ENCODE measurements around the gene LRP1.
"Not testable (repeated sequence)": the region's sequence is repeated elsewhere in the genome, so short reads cannot be mapped to it uniquely, and the experiment has no call there.

Gene LRP1

GRCh38 chr12:57111031-57111734 lies 17.1 kb upstream of the LRP1 start, which contains the start of gene STAT6:
Gene STAT6, minus strand, starts transcription at chr12:57111362. Its CDS starts 3,084 bp downstream, at chr12:57108278.
- Mint-ChIP-seq H3K27me3 (peaks cover 5% of the 10 kb centered on the region), H3K27ac (peak within 1 kb of the TSS; percentile 94), H3K36me3 (peaks cover 29% of the 10 kb centered on the region), H3K4me1 (peaks cover 50% of the 10 kb centered on the region), H3K4me3 (peak within 1 kb of the TSS; percentile 82), H3K9me3 (no peaks in the 10 kb centered on the region)
- CTCF ChIA-PET, result interaction anchor here (0.5 to 5.7 kb wide), 35 partner anchors 8 to 770 kb away, joined by 3 to 116 read pairs (median 6); partner anchors contain the start of genes LRP1, NAB2, NEMP1 and TAC3
- DNase-seq, result peak; percentile 94

DNA sequence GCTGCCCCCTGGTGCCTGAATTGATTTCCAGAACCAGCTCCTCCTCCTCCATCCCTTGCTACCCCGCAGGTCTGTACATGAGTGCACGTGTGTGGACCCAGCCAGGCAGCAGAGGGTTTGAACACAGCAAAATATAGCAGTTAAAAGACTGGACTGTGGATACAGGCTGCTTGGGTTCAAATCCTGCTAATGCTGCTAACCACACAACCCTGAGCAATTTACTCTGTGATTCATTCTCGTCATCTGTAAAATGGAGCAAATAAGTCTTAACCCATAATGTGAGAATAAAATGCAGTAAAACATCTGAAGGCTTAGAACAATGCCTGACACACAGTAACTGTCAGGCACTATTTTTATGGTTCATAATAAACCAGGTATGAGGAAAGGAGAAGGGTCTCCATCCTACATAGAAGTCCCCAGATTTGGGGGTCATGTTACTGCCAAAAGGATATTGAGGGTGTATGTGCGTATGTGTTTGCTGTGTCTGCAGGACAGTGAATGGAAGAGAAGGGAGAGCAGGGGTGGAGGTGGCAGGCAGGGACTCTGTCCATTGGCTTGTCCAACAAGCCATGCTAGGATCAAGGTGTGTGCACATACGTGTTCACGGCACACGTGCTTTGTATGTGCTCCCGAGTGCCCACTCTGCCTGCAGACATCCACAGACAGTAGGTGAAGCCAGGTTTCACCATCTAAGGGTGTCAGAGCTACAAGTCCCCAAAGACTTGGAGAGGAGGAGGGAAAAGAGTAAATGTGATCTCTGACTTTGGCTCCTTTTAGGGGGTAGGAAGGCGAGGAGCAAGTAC lies 15.6 kb upstream of the LRP1 start:
- H3K4me1 Mint-ChIP-seq, result peaks cover 39% of the 10 kb centered on the region
- no peak for DNase-seq
- peak overlapping the region; percentile 82 for H3K4me3 Mint-ChIP-seq
- H3K36me3 Mint-ChIP-seq, result peaks cover 16% of the 10 kb centered on the region
- CTCF ChIA-PET, result interaction anchor here (0.6 to 5.7 kb wide), 38 partner anchors 9 to 587 kb away, joined by 3 to 116 read pairs (median 5); partner anchors contain the start of genes HSD17B6, LRP1, NAB2 and NEMP1
- peaks cover 15% of the 10 kb centered on the region for H3K27me3 Mint-ChIP-seq
- H3K27ac Mint-ChIP-seq, result peak overlapping the region; percentile 94
- H3K9me3 Mint-ChIP-seq, result no peaks in the 10 kb centered on the region

DNA sequence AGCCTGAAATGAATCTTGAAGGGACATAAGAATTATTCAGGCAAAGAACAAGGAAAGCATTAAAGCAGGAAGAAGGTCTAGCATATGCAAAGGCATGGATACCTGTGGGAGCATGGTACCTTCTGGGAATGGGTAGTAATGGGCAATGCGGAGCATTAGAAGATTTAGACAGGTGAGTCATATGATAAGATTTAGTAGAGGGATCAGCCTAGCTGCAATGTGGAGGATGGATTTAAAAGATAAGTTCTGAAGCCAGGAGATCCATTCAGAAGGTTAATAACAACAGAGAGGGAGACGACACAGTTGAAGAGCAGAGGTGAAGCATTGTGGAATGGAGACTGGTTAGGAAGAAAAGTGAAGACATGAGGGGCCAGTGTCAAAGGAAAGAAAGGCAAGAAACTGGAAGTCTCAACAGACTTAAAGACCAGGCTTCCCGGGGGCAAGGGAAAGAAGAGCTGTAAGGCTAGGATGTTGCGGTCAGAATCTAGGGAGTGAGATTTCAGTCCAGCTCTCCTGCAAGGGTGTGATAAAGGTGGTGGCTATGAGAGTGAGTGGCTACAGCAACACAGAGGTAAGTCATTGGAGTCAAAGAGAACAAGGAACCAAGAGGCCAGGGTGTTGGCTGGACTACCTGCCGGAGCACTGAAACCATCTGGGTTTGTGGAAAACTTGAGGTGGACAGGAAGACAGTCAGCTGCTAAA lies 11.6 kb upstream of the LRP1 start:
- no peaks in the 10 kb centered on the region for H3K9me3 Mint-ChIP-seq
- H3K27ac Mint-ChIP-seq, result no peak overlapping the region
- H3K4me1 Mint-ChIP-seq, result peaks cover 17% of the 10 kb centered on the region
- no peak overlapping the region for H3K4me3 Mint-ChIP-seq
- DNase-seq, result no peak
- H3K27me3 Mint-ChIP-seq, result peaks cover 15% of the 10 kb centered on the region
- CTCF ChIA-PET, result interaction anchor here (0.6 to 2.4 kb wide), 7 partner anchors 8 to 359 kb away, joined by 3 to 15 read pairs (median 5); no protein-coding TSS in a partner anchor
- no peaks in the 10 kb centered on the region for H3K36me3 Mint-ChIP-seq

DNA sequence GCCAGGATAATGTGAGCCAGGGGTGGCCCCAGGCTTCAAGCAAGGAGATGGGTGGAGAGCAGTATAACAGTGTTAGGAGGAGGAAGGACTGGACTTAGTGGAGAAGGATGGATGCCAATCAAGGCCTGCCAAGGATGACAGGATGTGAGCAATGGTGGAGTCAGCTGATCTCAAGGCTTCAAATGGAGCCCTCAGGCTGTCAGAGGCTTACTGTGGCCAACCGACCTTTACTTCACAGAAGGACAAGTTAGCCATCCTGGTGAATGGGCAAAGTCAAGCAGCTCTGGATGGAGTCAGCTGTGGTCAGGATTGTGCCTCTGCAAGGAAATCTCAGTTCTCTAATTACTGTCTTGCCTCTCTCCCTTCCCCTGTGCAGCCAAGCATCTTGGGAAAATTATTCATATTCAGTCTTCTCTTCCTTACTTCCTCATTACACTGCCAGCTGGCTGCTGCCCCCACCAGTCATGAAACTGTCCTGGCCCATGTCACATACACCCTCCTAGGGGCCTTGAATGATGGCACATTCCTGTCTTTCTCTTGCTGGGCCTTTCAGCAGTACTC lies 9.5 kb upstream of the LRP1 start:
- no peak overlapping the region for H3K4me3 Mint-ChIP-seq
- peaks cover 17% of the 10 kb centered on the region for H3K27me3 Mint-ChIP-seq
- H3K4me1 Mint-ChIP-seq, result peaks cover 2% of the 10 kb centered on the region
- no peaks in the 10 kb centered on the region for H3K36me3 Mint-ChIP-seq
- no peak overlapping the region for H3K27ac Mint-ChIP-seq
- CTCF ChIA-PET, result interaction anchor here (2.2 to 3.0 kb wide), 2 partner anchors 27 to 50 kb away, joined by 5 to 9 read pairs; no protein-coding TSS in a partner anchor
- H3K9me3 Mint-ChIP-seq, result peaks cover 4% of the 10 kb centered on the region
- DNase-seq, result no peak

GRCh38 chr12:57119294-57120085 lies 8.8 kb upstream of the LRP1 start:
- CTCF ChIA-PET, result interaction anchor here (2.2 to 5.2 kb wide), 3 partner anchors 7 to 50 kb away, joined by 5 to 40 read pairs (median 9); partner anchors contain the start of gene STAT6
- H3K27ac Mint-ChIP-seq, result no peak overlapping the region
- H3K27me3 Mint-ChIP-seq, result peaks cover 22% of the 10 kb centered on the region
- H3K4me1 Mint-ChIP-seq, result peaks cover 4% of the 10 kb centered on the region
- no peaks in the 10 kb centered on the region for H3K36me3 Mint-ChIP-seq
- no peak overlapping the region for H3K4me3 Mint-ChIP-seq
- DNase-seq, result no peak
- H3K9me3 Mint-ChIP-seq, result peaks cover 7% of the 10 kb centered on the region

GRCh38 chr12:57120718-57121117 lies 7.6 kb upstream of the LRP1 start:
- DNase-seq, H3K4me3 Mint-ChIP-seq, H3K27ac Mint-ChIP-seq, H3K4me1 Mint-ChIP-seq, H3K36me3 Mint-ChIP-seq, H3K9me3 Mint-ChIP-seq: not testable (repeated sequence)
- CTCF ChIA-PET, result interaction anchor here (1.1 to 10.6 kb wide), 6 partner anchors 8 to 63 kb away, joined by 4 to 151 read pairs (median 7); partner anchors contain the start of gene STAT6
- peaks cover 32% of the 10 kb centered on the region for H3K27me3 Mint-ChIP-seq

DNA sequence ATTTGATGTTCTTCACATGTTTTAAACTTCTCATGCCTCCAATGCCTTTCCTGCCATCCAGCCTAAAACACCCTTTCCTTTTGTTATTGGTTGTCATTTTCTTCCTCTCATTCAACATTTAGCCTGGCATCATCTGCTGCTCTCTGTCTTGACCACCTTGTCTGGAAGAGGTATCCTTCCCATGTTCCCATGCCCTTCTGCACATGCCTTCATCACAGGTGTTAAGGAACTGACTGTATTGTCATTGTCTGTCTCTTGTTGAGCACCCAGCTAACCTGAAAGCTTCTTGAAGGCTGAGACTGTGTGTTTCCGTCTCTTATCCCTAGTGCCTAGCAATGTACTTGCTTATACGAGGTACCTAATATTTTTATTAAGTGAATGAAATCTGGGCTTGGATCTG lies 4.5 kb upstream of the LRP1 start:
- Mint-ChIP-seq H3K9me3 (peaks cover 7% of the 10 kb centered on the region), H3K36me3 (no peaks in the 10 kb centered on the region), H3K4me3 (no peak overlapping the region), H3K27ac (no peak overlapping the region), H3K4me1 (peaks cover 13% of the 10 kb centered on the region), H3K27me3 (peaks cover 52% of the 10 kb centered on the region)
- CTCF ChIA-PET, result interaction anchor here (0.7 to 10.6 kb wide), 24 partner anchors 8 to 138 kb away, joined by 3 to 151 read pairs (median 4); partner anchors contain the start of genes STAC3 and STAT6
- no peak for DNase-seq

GRCh38 chr12:57124261-57124877 lies 3.9 kb upstream of the LRP1 start:
- CTCF ChIA-PET, result interaction anchor here (0.6 to 10.6 kb wide), 25 partner anchors 9 to 137 kb away, joined by 3 to 151 read pairs (median 4); partner anchors contain the start of genes STAC3 and STAT6
- peak; percentile 85 for DNase-seq
- peaks cover 57% of the 10 kb centered on the region for H3K27me3 Mint-ChIP-seq
- peaks cover 11% of the 10 kb centered on the region for H3K4me1 Mint-ChIP-seq
- no peaks in the 10 kb centered on the region for H3K36me3 Mint-ChIP-seq
- no peak overlapping the region for H3K27ac Mint-ChIP-seq
- peaks cover 7% of the 10 kb centered on the region for H3K9me3 Mint-ChIP-seq
- H3K4me3 Mint-ChIP-seq, result no peak overlapping the region

GRCh38 chr12:57126061-57126460 lies 2.2 kb upstream of the LRP1 start:
- Mint-ChIP-seq H3K4me1 (peaks cover 16% of the 10 kb centered on the region), H3K27ac (no peak overlapping the region), H3K9me3 (peaks cover 7% of the 10 kb centered on the region), H3K36me3 (no peaks in the 10 kb centered on the region), H3K27me3 (peaks cover 74% of the 10 kb centered on the region), H3K4me3 (no peak overlapping the region)
- CTCF ChIA-PET, result interaction anchor here (1.0 to 10.6 kb wide), 8 partner anchors 10 to 125 kb away, joined by 3 to 151 read pairs (median 10); no protein-coding TSS in a partner anchor
- DNase-seq, result no peak

GRCh38 chr12:57126561-57126960 lies 1.7 kb upstream of the LRP1 start:
- Mint-ChIP-seq H3K27me3 (peaks cover 79% of the 10 kb centered on the region), H3K9me3 (peaks cover 7% of the 10 kb centered on the region), H3K36me3 (no peaks in the 10 kb centered on the region), H3K27ac (no peak overlapping the region), H3K4me3 (no peak overlapping the region), H3K4me1 (peaks cover 16% of the 10 kb centered on the region)
- CTCF ChIA-PET, result interaction anchor here (0.7 to 10.6 kb wide), 8 partner anchors 15 to 125 kb away, joined by 3 to 151 read pairs (median 8); partner anchors contain the start of gene STAT6
- no peak for DNase-seq

- Mint-ChIP-seq H3K4me1 (peaks cover 16% of the 10 kb centered on the region), H3K4me3 (peak overlapping the region; percentile 82), H3K27ac (no peak overlapping the region), H3K9me3 (peaks cover 7% of the 10 kb centered on the region), H3K36me3 (no peaks in the 10 kb centered on the region), H3K27me3 (peaks cover 86% of the 10 kb centered on the region)
- CTCF ChIA-PET, result interaction anchor here (0.7 to 10.6 kb wide), 8 partner anchors 15 to 126 kb away, joined by 3 to 151 read pairs (median 8); partner anchors contain the start of gene STAT6
- peak; percentile 62 for DNase-seq
Measured at GRCh38 chr12:57127101-57127725, 1.1 kb upstream of the LRP1 start.
